Heart right ventricle (tissue), 16 donors: ENCODE results near the gene OR2V2. TPM values are rescaled to one million over a fixed set of nuclear protein-coding genes. Genes with fewer than 3 reads are reported as not detected.
A peak's percentile ranks its signal among the peaks of the same experiment; 100 is the strongest.
"Not testable (repeated sequence)": the region's sequence is repeated elsewhere in the genome, so short reads cannot be mapped to it uniquely, and the experiment has no call there.

ENCODE experiments used
- ATAC-seq, 8 donors: fragments of 200-7000 bp; cut with Tn5 transposase; one replicate each; pipeline ENCODE4 v1.9.1; 2020; ENCODE audit warnings: mild to moderate bottlenecking in 8 of 8, moderate library complexity in 8 of 8, moderate number of reproducible peaks in 1 of 8
- DNase-seq, 2 donors: peaks; one replicate each; pipeline ENCODE4 v3.0.0-alpha.2; 2020
- H3K27ac ChIP-seq, 10 donors: fragments of 200-600 bp; sonication (generic) in 2 of 10; one replicate each; pipeline versions ENCODE4 v1.5.0 to v1.8.0; 2020 to 2022; ENCODE audit warnings: mild to moderate bottlenecking in 3 of 10
- H3K27me3 ChIP-seq, 7 donors: fragments of 200-600 bp; one replicate each; pipeline ENCODE4 v1.8.0; 2021 to 2022; ENCODE audit warnings: mild to moderate bottlenecking in 2 of 7
- H3K36me3 ChIP-seq, 9 donors: fragments of 200-600 bp; sonication (generic) in 1 of 9; one replicate each; pipeline versions ENCODE4 v1.5.0 to v1.8.0; 2020 to 2022; ENCODE audit warnings: mild to moderate bottlenecking in 2 of 9
- H3K4me1 ChIP-seq, 9 donors: fragments of 200-600 bp; sonication (generic) in 1 of 9; one replicate each; pipeline versions ENCODE4 v1.5.0 to v1.8.0; 2020 to 2022; ENCODE audit warnings: mild to moderate bottlenecking in 4 of 9
- H3K4me3 ChIP-seq, 10 donors: fragments of 200-600 bp; sonication (generic) in 2 of 10; one replicate each; pipeline versions ENCODE4 v1.5.0 to v1.8.0; 2020 to 2022; ENCODE audit warnings: mild to moderate bottlenecking in 7 of 10, moderate library complexity in 2 of 10
- H3K9me3 ChIP-seq, 11 donors: fragments of 200-600 bp in 10 of 11; sonication (generic) in 2 of 11; one replicate each; pipeline versions ENCODE4 v1.5.0 to v1.8.0; 2013 to 2022; ENCODE audit warnings: mild to moderate bottlenecking in 2 of 11, control low read depth in 1 of 11, moderate library complexity in 1 of 11
- WGBS, 2 donors: extraction: QIAGEN DNeasy Blood & Tissue Kit; methylation state at CpG; one replicate each; pipeline ENCODE4 v1.1.7; 2013; ENCODE audit warnings: inconsistent platforms in 1 of 2; 5-methylcytosine and 5-hydroxymethylcytosine counted together
- intact Hi-C, 10 donors: fragments of 100-400 bp; cut with DNase I; formaldehyde crosslinking; loops; one replicate each; pipeline versions ENCODE4 v1.11.1 to v1.14.2; 2022
- long read RNA-seq, 3 donors: library from polyadenylated mRNA; unstranded; transcript quantifications; one replicate each; pipeline ENCODE4 v2.0.0, GENCODE V29; 2020 to 2021
- polyA plus RNA-seq, 2 donors: library from polyadenylated mRNA; stranded (reverse); fragments of 200-250 nt; gene quantifications; one replicate each; pipeline ENCODE4 v1.2.3, GENCODE V29; 2013
- total RNA-seq, 10 donors: library from RNA; stranded (reverse); fragmentation: NEBNext Ultra II Directional in 3 of 10; extraction: Animal tissue kit (Norgen Biotek cat#: 25700) in 3 of 10; gene quantifications; one replicate each; pipeline versions ENCODE4 v1.2.1 to v1.2.4, GENCODE V29; 2021 to 2023
- TF ChIP-seq, protein P1 (sequence below), 9 donors: fragments of 200-600 bp; sonication (generic) in 2 of 9; IDR thresholded peaks; one replicate each; pipeline versions ENCODE4 v1.5.0 to v1.8.0; 2021 to 2022; ENCODE audit warnings: antibody characterized with exemption in 9 of 9, mild to moderate bottlenecking in 5 of 9, moderate library complexity in 1 of 9
- donor health status: Arrhythmogenic right ventricular cardiomyopathy.
- donor health status: ischemic (EF 13 %, LVEDD 7.1; RV severe dilation, severe dysfunction).
- donor health status: healthy with polysubstance abuse.
- donor health status: DM: no; HTN: yes; CAD: no.
- donor health status: DM: no; HTN: no; CAD: no.
- donor health status: ischemic (EF 25% LVEDD 6.9; RV normal size, moderate dysfunction).
- donor health status: ischemic (EF 25% LVEDD 5.7; RV mildly dilated, moderate dysfunction).
- donor health status: healthy.
- donor health status: DM: yes; HTN: yes; CAD: no.
- donor health status: Ischemic cardiomyopathy.
- donor health status: ischemic (EF 35%, LVEDD 5.7; RV mildly dilated, moderate dysfunction).
- donor health status: nonischemic (EF 11% LVEDD 7.7; RV severe dilation, severe dysfunction).
- donor health status: DM: yes; HTN: yes; CAD: no.
- donor health status: PGD.
- donor health status: ischemic (EF 29% LVEDD 5.4; RV normal size, mild dysfunction).
- donor health status: nonischemic (EF 23%, LVEDD 6.1; RV moderate dilation, normal function).

The OR2V2 gene, protein sequence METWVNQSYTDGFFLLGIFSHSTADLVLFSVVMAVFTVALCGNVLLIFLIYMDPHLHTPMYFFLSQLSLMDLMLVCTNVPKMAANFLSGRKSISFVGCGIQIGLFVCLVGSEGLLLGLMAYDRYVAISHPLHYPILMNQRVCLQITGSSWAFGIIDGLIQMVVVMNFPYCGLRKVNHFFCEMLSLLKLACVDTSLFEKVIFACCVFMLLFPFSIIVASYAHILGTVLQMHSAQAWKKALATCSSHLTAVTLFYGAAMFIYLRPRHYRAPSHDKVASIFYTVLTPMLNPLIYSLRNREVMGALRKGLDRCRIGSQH
- total RNA-seq (not detected), polyA plus RNA-seq (not detected)
- long read RNA-seq, donor 1 = 0 reads
- long read RNA-seq, donor 2 = 0 reads
- long read RNA-seq, donor 3 = 0 reads

DNA sequence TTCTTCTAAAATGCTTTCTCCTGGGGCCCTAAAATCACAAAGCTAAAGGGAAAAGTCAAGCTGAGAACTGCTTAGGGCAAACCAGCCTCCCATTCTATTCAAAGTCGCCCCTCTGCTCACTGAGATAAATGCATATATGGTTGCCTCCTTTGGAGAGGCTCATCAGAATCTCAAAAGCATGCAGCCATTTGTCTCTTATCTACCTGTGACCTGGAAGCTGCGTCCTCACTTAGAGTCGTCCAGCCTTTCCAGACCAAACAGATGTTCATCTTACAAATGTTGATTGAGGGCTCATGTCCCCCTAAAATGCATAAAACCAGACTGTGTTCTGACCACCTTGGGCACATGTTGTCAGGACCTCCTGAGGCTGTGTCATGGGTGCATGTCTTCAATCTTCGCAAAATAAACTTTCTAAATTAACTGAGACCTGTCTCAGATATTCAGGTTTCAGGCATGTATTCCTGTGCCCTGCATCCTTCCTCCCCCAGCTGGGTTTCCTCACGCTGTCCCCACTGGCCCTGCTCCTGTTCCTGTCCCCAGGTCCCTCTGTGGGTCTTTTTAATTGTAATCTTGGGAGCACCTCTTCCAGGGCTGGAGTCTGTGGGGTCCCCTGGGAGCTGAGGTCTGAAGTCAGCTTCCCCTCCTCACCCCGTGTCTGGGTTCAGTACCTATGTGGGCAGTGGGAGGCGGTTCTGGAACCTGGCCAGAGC, at the start of gene OR2V2:
OR2V2 (plus strand) TSS at position 660 of the 710 bp plus-strand sequence. CDS start 7,357 bp downstream, outside the sequence.
- WGBS, 2 donors = 60 to 61% methylated on average over 7 of the region's 7 CpGs
- H3K27ac ChIP-seq, DNase-seq, H3K36me3 ChIP-seq, H3K4me3 ChIP-seq, H3K9me3 ChIP-seq, intact Hi-C loops, ATAC-seq: not testable (repeated sequence)
- H3K4me1 ChIP-seq = peaks cover 0 to 13% (median 0%) of the 10 kb centered on the region in 9 donors
- peaks cover 0 to 80% (median 44%) of the 10 kb centered on the region in 7 donors for H3K27me3 ChIP-seq

DNA sequence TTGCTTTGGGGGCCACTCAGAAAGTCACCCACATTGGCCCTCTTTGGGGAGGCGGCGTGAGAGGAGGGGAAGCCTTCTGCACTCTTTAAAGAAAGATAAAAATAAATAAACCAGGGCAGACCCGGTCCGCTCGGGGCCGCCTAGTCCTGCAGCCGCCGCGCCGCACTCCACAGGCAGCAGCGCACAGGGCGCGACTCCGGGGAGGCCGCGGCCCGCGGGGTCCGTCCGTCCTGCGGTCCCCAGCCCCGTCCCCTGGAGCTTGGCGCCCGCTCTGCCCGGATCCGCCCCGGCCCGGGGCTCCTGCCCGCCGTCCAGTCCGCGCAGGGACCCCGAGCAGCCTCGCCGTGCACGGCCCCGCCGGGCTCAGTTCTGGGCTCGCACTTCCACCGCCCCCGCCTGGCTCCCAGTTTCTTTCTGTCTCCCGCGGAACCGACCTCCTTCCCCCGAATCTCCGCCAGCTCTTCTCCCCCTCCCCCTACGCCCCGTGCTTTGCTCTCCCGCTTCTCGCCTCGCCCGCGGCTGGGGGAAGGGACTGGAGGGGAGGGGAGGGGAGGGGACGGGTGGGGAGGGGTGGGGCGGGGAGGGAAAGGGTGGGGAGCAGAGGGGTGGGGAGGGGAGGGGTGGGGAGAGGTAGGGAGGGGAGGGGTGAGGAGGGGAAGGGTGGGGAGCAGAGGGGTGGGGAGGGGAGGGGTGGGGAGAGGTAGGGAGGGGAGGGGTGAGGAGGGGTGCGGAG, 49.5 kb upstream of the OR2V2 start:
- H3K36me3 ChIP-seq, H3K9me3 ChIP-seq, H3K4me3 ChIP-seq, H3K27ac ChIP-seq, intact Hi-C loops, DNase-seq, H3K4me1 ChIP-seq: not testable (repeated sequence)
- no CpG with 5 or more reads among the region's 56 CpGs for WGBS, 2 donors
- peak in 2 of 8 donors; percentile 29 to 44 for ATAC-seq
- H3K27me3 ChIP-seq = peaks cover 0 to 40% (median 29%) of the 10 kb centered on the region in 7 donors

DNA sequence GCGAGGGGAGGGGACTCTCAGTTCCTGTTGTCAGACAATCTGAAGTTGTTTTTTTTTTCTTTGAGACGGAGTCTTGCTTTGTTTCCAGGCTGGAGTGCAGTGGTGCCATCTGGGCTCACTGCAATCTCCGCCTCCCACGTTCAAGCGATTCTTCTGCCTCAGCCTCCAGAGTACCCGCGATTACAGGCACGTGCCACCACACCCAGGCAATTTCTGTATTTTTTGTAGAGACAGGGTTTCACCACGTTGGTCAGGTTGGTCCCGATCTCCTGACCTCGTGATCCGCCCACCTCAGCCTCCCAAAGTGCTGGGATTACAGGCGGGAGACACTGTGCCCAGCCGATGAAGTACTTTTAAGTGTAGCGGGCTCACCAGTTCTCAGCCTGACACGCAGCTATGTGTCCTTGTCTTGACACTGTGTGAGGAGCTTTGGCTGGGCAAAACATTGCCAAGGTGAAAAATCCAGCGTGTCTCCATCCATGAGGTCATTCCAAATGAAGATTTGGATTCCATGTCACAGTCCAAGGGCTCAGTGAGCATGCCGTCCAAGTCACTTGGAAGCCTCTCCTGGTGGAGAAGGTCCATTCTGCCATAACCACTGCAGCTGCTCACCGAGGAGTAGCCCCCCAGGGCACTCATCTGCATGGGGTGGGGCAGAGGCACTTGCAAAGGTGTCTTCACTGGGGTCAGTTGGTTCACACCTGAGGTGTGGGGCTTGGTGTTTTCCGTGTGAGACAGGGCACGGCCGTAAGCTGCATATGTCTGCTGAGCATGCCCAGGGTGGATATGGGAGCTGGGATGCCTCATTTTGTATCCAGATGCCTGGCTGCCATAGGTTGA, 48.4 kb upstream of the OR2V2 start:
- WGBS, 2 donors = 19 to 27% methylated on average over 20 to 22 of the region's 22 CpGs
- peaks cover 0 to 5% (median 0%) of the 10 kb centered on the region in 9 donors for H3K4me1 ChIP-seq
- intact Hi-C loops = no loop called here
- no peaks in the 10 kb centered on the region for H3K36me3 ChIP-seq
- no peaks in the 10 kb centered on the region for H3K9me3 ChIP-seq
- no peak overlapping the region for H3K27ac ChIP-seq
- TF ChIP-seq, protein P1, sequence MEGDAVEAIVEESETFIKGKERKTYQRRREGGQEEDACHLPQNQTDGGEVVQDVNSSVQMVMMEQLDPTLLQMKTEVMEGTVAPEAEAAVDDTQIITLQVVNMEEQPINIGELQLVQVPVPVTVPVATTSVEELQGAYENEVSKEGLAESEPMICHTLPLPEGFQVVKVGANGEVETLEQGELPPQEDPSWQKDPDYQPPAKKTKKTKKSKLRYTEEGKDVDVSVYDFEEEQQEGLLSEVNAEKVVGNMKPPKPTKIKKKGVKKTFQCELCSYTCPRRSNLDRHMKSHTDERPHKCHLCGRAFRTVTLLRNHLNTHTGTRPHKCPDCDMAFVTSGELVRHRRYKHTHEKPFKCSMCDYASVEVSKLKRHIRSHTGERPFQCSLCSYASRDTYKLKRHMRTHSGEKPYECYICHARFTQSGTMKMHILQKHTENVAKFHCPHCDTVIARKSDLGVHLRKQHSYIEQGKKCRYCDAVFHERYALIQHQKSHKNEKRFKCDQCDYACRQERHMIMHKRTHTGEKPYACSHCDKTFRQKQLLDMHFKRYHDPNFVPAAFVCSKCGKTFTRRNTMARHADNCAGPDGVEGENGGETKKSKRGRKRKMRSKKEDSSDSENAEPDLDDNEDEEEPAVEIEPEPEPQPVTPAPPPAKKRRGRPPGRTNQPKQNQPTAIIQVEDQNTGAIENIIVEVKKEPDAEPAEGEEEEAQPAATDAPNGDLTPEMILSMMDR (IDR thresholded peaks at IDR 0.05) = no peak
- DNase-seq (no peak), ATAC-seq (no peak)
- peaks cover 0 to 30% (median 23%) of the 10 kb centered on the region in 7 donors for H3K27me3 ChIP-seq
- H3K4me3 ChIP-seq = no peak overlapping the region

DNA sequence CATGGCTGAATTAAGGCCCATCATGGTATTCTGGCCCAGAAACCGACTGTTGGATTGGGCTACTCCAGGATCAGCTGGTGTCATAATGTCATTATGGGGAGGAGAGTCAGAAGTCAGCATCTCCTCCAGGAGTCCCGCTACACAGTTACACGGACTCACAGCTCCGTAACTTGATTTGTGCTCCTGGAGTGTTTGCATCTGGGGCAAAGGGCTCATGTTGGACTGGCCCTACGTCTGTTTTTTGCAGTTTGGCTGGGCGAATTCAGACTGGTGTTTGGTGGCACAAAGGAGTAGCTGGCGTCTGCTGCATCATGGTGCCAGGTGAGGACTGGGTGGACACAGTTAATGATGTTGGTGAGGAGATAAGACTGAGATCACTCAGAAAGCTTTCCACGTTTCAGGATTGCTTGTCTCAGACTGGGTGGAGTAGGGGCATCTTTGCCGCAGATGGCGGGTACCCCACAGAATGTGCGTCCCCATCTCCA, 47.7 kb upstream of the OR2V2 start:
- H3K36me3 ChIP-seq = no peaks in the 10 kb centered on the region
- peaks cover 0 to 5% (median 0%) of the 10 kb centered on the region in 9 donors for H3K4me1 ChIP-seq
- intact Hi-C loops = no loop called here
- no peaks in the 10 kb centered on the region for H3K9me3 ChIP-seq
- H3K27me3 ChIP-seq = peaks cover 0 to 34% (median 27%) of the 10 kb centered on the region in 7 donors
- WGBS, 2 donors = 53 to 63% methylated on average over 11 of the region's 11 CpGs
- ATAC-seq (no peak), DNase-seq (no peak)
- TF ChIP-seq, protein P1 (IDR thresholded peaks at IDR 0.05) = no peak
- no peak overlapping the region for H3K27ac ChIP-seq
- H3K4me3 ChIP-seq = no peak overlapping the region
